ENCODE data around the gene GZF1. TPM values are rescaled to one million over a fixed set of nuclear protein-coding genes. Genes with fewer than 3 reads are reported as not detected.

GZF1 gene
- total RNA-seq, 2 donors from 2014 or later, result 5.6 to 9.2 TPM

GRCh38 chr20:23379772-23380171 lies 17.8 kb downstream of the GZF1 start:
- Mint-ChIP-seq H3K9me3 (peaks cover 0 to 10% of the 10 kb centered on the region in 2 donors), H3K36me3 (peaks cover 17 to 47% of the 10 kb centered on the region in 2 donors)
- ATAC-seq, result no peak

GRCh38 chr20:23381876-23382275 lies 19.9 kb downstream of the GZF1 start:
- Mint-ChIP-seq H3K36me3 (peaks cover 9 to 34% of the 10 kb centered on the region in 2 donors), H3K9me3 (peaks cover 0 to 6% of the 10 kb centered on the region in 2 donors), H3K27ac (peak overlapping the region in 1 of 2 donors; percentile 17)
- no peak for DNase-seq (ENCODE audit: low spot score in 2 of 2)
- no peak for ATAC-seq

More at GRCh38 chr20:23379772-23380171, 17.8 kb downstream of the GZF1 start:
- H3K27ac Mint-ChIP-seq, result no peak overlapping the region
- DNase-seq (ENCODE audit: low spot score in 2 of 2), result no peak

- DNase-seq (ENCODE audit: low spot score in 2 of 2), result no peak
- no peak for ATAC-seq
- H3K9me3 Mint-ChIP-seq, result peaks cover 0 to 6% of the 10 kb centered on the region in 2 donors
- H3K36me3 Mint-ChIP-seq, result peaks cover 18 to 27% of the 10 kb centered on the region in 2 donors
- H3K27ac Mint-ChIP-seq, result peak overlapping the region in 1 of 2 donors; percentile 0
Measured at GRCh38 chr20:23386304-23387117, 24.5 kb downstream of the GZF1 start.

- H3K36me3 Mint-ChIP-seq, result peaks cover 18 to 26% of the 10 kb centered on the region in 2 donors
- peaks cover 0 to 6% of the 10 kb centered on the region in 2 donors for H3K9me3 Mint-ChIP-seq
Measured at GRCh38 chr20:23387118-23387443, 25.1 kb downstream of the GZF1 start.

GRCh38 chr20:23390091-23390774 lies 28.3 kb downstream of the GZF1 start:
- DNase-seq (ENCODE audit: low spot score in 2 of 2), result no peak
- no peak overlapping the region for H3K27ac Mint-ChIP-seq
- peaks cover 19 to 32% of the 10 kb centered on the region in 2 donors for H3K36me3 Mint-ChIP-seq
- ATAC-seq, result no peak
- H3K9me3 Mint-ChIP-seq, result no peaks in the 10 kb centered on the region

More at GRCh38 chr20:23387118-23387443, 25.1 kb downstream of the GZF1 start:
- DNase-seq (ENCODE audit: low spot score in 2 of 2) (no peak), ATAC-seq (no peak)
- no peak overlapping the region for H3K27ac Mint-ChIP-seq

GRCh38 chr20:23391707-23392310 lies 29.8 kb downstream of the GZF1 start:
- Mint-ChIP-seq H3K27ac (no peak overlapping the region), H3K9me3 (no peaks in the 10 kb centered on the region), H3K36me3 (peaks cover 16 to 30% of the 10 kb centered on the region in 2 donors)
- DNase-seq (ENCODE audit: low spot score in 2 of 2) (no peak), ATAC-seq (no peak)

- peaks cover 19 to 22% of the 10 kb centered on the region in 2 donors for H3K36me3 Mint-ChIP-seq
- ATAC-seq, result peak in 1 of 2 donors; percentile 48
Measured at GRCh38 chr20:23393996-23394775, 32.2 kb downstream of the GZF1 start.

GRCh38 chr20:23396950-23397627 lies 35.1 kb downstream of the GZF1 start:
- Mint-ChIP-seq H3K36me3 (peaks cover 19 to 29% of the 10 kb centered on the region in 2 donors), H3K9me3 (no peaks in the 10 kb centered on the region), H3K27ac (no peak overlapping the region)
- DNase-seq (ENCODE audit: low spot score in 2 of 2) (no peak), ATAC-seq (no peak)

More at GRCh38 chr20:23393996-23394775, 32.2 kb downstream of the GZF1 start:
- Mint-ChIP-seq H3K9me3 (no peaks in the 10 kb centered on the region), H3K27ac (no peak overlapping the region)
- no peak for DNase-seq (ENCODE audit: low spot score in 2 of 2)

GRCh38 chr20:23397961-23398360 lies 36.0 kb downstream of the GZF1 start:
- DNase-seq (ENCODE audit: low spot score in 2 of 2), result no peak
- peak in 1 of 2 donors; percentile 22 for ATAC-seq
- Mint-ChIP-seq H3K9me3 (no peaks in the 10 kb centered on the region), H3K36me3 (peaks cover 19 to 26% of the 10 kb centered on the region in 2 donors), H3K27ac (peak overlapping the region in 1 of 2 donors; percentile 57)

GRCh38 chr20:23399568-23400241 lies 37.7 kb downstream of the GZF1 start:
- Mint-ChIP-seq H3K36me3 (peaks cover 3 to 13% of the 10 kb centered on the region in 2 donors), H3K27ac (peak overlapping the region in 1 of 2 donors; percentile 77), H3K9me3 (no peaks in the 10 kb centered on the region)
- peak; percentile 22 to 57 for DNase-seq (ENCODE audit: low spot score in 2 of 2)
- ATAC-seq, result peak; percentile 95

GRCh38 chr20:23401051-23401450 lies 39.1 kb downstream of the GZF1 start:
- no peak overlapping the region for H3K27ac Mint-ChIP-seq
- H3K36me3 Mint-ChIP-seq, result peaks cover 0 to 13% of the 10 kb centered on the region in 2 donors
- DNase-seq (ENCODE audit: low spot score in 2 of 2) (no peak), ATAC-seq (no peak)
- no peaks in the 10 kb centered on the region for H3K9me3 Mint-ChIP-seq

- DNase-seq (ENCODE audit: low spot score in 2 of 2) (no peak), ATAC-seq (no peak)
- no peak overlapping the region for H3K27ac Mint-ChIP-seq
- no peaks in the 10 kb centered on the region for H3K9me3 Mint-ChIP-seq
- H3K36me3 Mint-ChIP-seq, result peaks cover 0 to 6% of the 10 kb centered on the region in 2 donors
Measured at GRCh38 chr20:23403751-23404150, 41.8 kb downstream of the GZF1 start.

- no peak for ATAC-seq
- DNase-seq (ENCODE audit: low spot score in 2 of 2), result no peak
- peaks cover 0 to 6% of the 10 kb centered on the region in 2 donors for H3K36me3 Mint-ChIP-seq
- no peaks in the 10 kb centered on the region for H3K9me3 Mint-ChIP-seq
- no peak overlapping the region for H3K27ac Mint-ChIP-seq
Measured at GRCh38 chr20:23404196-23404595, 42.2 kb downstream of the GZF1 start.

GRCh38 chr20:23406880-23407279 lies 44.9 kb downstream of the GZF1 start:
- no peaks in the 10 kb centered on the region for H3K9me3 Mint-ChIP-seq
- no peaks in the 10 kb centered on the region for H3K36me3 Mint-ChIP-seq
- DNase-seq (ENCODE audit: low spot score in 2 of 2), result no peak
- no peak overlapping the region for H3K27ac Mint-ChIP-seq
- no peak for ATAC-seq

- H3K9me3 Mint-ChIP-seq, result no peaks in the 10 kb centered on the region
- ATAC-seq (peak; percentile 88 to 91), DNase-seq (ENCODE audit: low spot score in 2 of 2) (no peak)
- H3K36me3 Mint-ChIP-seq, result no peaks in the 10 kb centered on the region
- no peak overlapping the region for H3K27ac Mint-ChIP-seq
Measured at GRCh38 chr20:23407781-23408464, 45.9 kb downstream of the GZF1 start.
